HG02798 (cell line): Measurements from ENCODE around the gene UBE2L3.
"Not testable (repeated sequence)": the region's sequence is repeated elsewhere in the genome, so short reads cannot be mapped to it uniquely, and the experiment has no call there.

Experiments
- ATAC-seq: cut with Tn5 transposase; IDR thresholded peaks from one replicate; pipeline ENCODE4 v1.9.1; 2021; ENCODE audit warnings: mild to moderate bottlenecking; ENCODE audit not compliant: unreplicated experiment, poor library complexity

Gene UBE2L3

GRCh38 chr22:21624880-21625791 is 57.6 kb downstream of the UBE2L3 start:
- no peak for ATAC-seq

DNA sequence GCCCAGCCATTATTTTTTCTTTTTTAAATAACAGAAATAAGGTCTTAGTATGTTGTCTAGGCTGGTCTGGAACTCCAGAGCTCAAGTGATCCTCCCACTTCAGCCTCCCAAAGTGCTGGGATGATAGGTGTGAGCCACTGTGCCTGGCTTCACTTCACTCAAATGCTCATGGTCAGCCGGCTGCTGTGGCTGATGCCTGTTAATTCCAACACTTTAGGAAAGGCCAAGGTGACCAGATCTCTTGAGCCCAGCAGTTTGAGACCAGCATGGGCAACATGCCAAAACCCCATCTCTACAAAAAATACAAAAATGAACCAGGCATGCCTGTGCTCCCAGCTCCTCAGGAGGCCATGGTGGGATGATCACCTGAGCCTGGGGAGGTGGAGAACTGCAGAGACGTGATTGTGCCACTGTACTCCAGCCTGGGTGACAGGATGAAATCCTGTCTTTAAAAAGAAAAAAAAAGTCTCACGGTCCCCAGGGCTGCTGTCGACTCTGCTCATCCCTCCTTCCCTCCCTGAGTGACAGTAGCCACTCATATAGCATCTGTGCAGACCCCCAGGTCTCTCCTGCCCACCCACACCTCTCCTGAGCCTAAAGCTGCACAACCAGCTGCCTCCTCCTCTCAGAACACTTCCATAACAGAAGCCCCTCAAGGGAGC is 58.7 kb downstream of the UBE2L3 start:
- ATAC-seq: no peak

GRCh38 chr22:21626735-21627469 is 59.4 kb downstream of the UBE2L3 start:
- no peak for ATAC-seq

- ATAC-seq: no peak
Measured at GRCh38 chr22:21628386-21629254, 61.1 kb downstream of the UBE2L3 start.

DNA sequence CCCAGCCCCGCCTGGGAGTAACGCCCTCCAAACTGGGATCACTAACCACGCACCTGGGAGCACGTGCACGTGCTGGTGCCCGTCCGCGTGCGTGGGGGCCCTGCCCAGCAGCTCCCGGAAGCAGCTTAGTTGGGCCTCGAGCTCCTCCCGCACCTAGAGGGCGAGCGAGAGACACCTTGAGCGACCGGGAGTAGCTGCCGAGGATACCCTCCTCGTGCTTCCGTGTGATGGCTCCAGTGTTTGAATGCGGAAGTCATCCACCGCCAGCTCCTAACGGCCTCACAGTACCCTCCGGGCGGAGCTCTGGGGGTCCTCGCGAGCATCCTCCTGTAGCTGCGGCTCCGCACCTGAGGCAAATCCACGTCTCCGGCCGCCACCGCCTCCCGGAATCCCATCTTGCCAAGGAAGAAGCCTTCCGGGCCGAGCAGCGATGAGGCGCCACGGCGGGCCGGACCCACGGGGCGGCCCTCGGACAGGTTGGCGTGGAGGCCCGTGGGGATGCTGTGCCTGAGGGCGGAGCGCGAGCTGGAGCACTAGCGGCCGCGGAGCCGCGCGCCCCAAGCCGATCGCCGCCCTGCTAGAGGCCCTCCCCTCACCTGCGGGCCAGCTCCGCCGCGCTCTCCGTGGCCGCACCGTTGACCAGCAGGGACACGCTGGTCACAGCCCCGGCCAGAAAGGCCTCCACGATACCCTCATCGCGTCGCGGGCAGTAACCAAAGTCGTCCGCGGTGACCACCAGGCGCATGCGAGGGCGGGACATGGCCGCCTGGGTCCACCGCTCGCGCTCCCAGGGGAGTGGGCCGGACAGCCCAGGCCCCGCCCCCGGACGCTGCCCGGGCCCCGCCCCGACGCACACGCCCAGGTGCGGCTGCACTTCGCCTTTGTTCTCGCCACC is 62.0 kb downstream of the UBE2L3 start, which contains the start of gene YDJC:
Gene YDJC, minus strand, starts transcription at position 768 of the 895 bp plus-strand sequence. Its CDS starts 8 bp downstream, at position 760.
- peak; percentile 82 for ATAC-seq

DNA sequence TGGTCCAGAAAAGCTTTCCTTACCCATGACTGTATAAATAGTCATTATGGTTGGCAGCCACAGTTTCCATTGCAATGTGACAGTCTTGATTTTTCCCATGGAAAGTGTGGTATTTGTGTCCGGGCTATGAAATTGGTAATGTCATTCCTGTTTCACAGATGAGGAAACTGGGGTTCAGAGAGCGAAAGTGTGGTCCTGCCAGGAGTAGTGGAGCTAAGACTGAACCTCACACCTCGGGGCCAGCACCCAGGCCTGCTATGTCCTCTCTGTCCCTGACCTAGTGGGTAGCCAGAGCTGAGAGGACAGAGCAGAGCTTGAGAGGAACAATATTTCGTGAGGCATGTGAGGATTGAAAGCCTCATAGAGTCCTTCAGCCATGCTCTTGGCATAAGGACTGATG is 63.5 kb downstream of the UBE2L3 start:
- no peak for ATAC-seq

DNA sequence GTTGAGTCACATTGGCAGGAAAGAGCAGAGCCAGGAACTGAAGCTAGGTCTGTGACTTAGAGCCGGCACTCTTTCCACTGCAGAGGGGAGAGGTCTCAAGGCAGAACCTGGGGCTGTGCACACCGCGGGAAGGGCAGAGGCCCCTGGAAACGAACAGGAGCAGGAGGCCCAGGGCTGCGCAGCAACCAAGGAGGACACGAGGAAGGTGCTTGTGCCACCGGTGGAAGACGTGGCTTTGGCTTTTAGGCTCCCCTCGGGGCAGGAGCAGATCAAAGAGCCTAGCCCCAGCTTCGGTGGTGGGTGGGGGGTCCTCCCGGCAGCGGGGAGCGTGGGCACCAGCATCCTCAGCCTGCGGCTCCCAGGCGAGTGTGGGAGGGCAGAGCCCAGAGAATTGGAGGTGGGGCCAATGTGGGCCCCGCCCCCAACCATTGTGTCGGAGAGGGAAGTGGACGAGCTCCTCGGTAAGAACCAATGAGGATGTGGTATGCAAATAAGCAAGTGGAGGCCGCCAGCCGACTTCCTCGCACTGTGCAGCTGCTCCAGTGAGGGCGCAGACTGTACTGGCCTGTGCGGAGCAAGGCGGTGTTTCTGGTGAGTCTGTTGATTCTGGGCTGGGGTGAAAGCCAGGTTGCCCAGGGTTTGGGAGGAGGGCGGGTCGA is 64.9 kb downstream of the UBE2L3 start, which contains the start of gene CCDC116:
Gene CCDC116, plus strand, starts transcription at position 524 of the 659 bp plus-strand sequence. CDS start 422 bp downstream, outside the sequence.
- ATAC-seq: no peak

- ATAC-seq: no peak
Measured at GRCh38 chr22:21632931-21633330, 65.4 kb downstream of the UBE2L3 start.

DNA sequence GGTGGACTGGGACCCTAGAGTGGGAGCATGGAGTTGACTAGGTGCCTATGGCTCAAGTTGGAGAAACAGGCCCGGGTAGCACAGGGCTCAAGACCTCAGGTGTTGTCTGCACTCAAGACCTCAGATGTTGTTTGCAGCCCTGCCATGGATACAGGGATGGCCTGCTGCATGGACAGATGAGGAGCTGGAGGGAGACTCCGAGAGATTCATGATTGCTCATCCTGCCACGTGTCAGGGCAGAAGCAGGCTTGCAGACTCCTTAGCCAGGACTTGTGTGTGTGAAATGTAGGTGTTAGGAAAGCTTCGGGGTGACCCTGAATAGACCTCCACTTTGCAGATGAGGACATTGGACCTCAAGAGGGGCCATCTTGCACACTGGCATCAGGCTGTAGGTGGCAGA is 66.0 kb downstream of the UBE2L3 start:
- no peak for ATAC-seq

GRCh38 chr22:21634081-21634480 is 66.6 kb downstream of the UBE2L3 start:
- no peak for ATAC-seq

GRCh38 chr22:21634844-21635243 is 67.3 kb downstream of the UBE2L3 start:
- no peak for ATAC-seq

GRCh38 chr22:21635771-21636510 is 68.4 kb downstream of the UBE2L3 start:
- no peak for ATAC-seq

- no peak for ATAC-seq
Measured at GRCh38 chr22:21636629-21637218, 69.2 kb downstream of the UBE2L3 start.

- ATAC-seq: not testable (repeated sequence)
Measured at GRCh38 chr22:21637450-21637849, 69.9 kb downstream of the UBE2L3 start.

GRCh38 chr22:21639359-21639758 is 71.8 kb downstream of the UBE2L3 start:
- no peak for ATAC-seq

DNA sequence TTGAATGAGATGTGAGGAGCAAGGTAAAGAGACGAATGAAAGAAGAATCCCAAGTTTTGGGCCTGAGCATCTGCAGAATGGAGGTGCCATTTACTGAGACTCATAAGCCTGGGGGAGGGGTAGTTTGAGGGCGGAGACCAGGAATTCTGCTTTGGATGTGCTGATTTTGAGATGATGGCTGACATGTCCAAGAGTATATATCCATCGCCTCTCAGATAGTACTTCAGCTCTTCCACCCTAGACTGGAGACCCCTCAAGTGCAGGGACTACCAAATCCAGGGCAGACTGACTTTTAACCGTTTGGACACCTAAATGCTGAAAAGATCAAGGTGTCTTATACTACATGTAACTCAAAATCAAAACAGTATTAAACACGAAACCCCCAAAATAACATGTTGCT is 73.3 kb downstream of the UBE2L3 start:
- ATAC-seq: no peak

GRCh38 chr22:21641417-21641788 is 73.9 kb downstream of the UBE2L3 start:
- peak; percentile 6 for ATAC-seq
